ENCODE results near the gene IKZF2. TPM values are rescaled to one million over a fixed set of nuclear protein-coding genes. Genes with fewer than 3 reads are reported as not detected.

Gene IKZF2
- total RNA-seq, 1 experiment from 2014 or later, result 5.2 TPM

- H3F3A ChIP-seq (ENCODE audit: low read length, unreplicated experiment), result peaks cover 7% of the 10 kb centered on the region
- no peaks in the 10 kb centered on the region for H3K9me3 ChIP-seq (ENCODE audit: low read length)
- intact Hi-C loops (cut with micrococcal nuclease), result loop anchor here (2.0 to 5.0 kb wide), 5 partner anchors 32 to 258 kb away; no protein-coding TSS in a partner anchor
- H3K4me3 ChIP-seq (ENCODE audit: low read length), result peak overlapping the region; percentile 91
- ATAC-seq (no peak; the same call in 1 of the 2 replicates), DNase-seq (peak; percentile 81)
- no peaks in the 10 kb centered on the region for H3K27me3 ChIP-seq (ENCODE audit: low read length)
- ChIA-PET CTCF (interaction anchor here (0.6 to 0.9 kb wide), 3 partner anchors 112 to 373 kb away, joined by 4 to 8 read pairs (median 6); no protein-coding TSS in a partner anchor), POLR2A (ENCODE audit: unreplicated experiment) (interaction anchor here (0.5 to 0.7 kb wide), 3 partner anchors 110 to 1174 kb away, joined by 4 to 9 read pairs (median 4); no protein-coding TSS in a partner anchor)
- no peak for TF ChIP-seq CTCF (conservative IDR thresholded peaks at IDR 0.05; ENCODE audit: low read depth, low read length)
- no peak for TF ChIP-seq EZH2phosphoT487 (IDR thresholded peaks at IDR 0.05; ENCODE audit: borderline replicate concordance, low read length)
- no peak for TF ChIP-seq EZH2 (IDR thresholded peaks at IDR 0.05; ENCODE audit: low read length, unreplicated experiment)
- no peaks in the 10 kb centered on the region for H3K9me2 ChIP-seq (replicated peaks; ENCODE audit: low read length)
- peak overlapping the region; percentile 97 for H2AFZ ChIP-seq (ENCODE audit: low read length)
- H3K4me1 ChIP-seq (ENCODE audit: insufficient read depth, low read length), result peaks cover 24% of the 10 kb centered on the region
- peak overlapping the region; percentile 76 for H3K9ac ChIP-seq (ENCODE audit: low read length)
- no peaks in the 10 kb centered on the region for H4K20me1 ChIP-seq (ENCODE audit: low read length)
- H3K79me2 ChIP-seq (ENCODE audit: low read length), result peaks cover 21% of the 10 kb centered on the region
- no peaks in the 10 kb centered on the region for H3K36me3 ChIP-seq (ENCODE audit: low read depth, low read length)
- H3K27ac ChIP-seq (ENCODE audit: low read length), result peak overlapping the region; percentile 72
- BruUV-seq (replicated peaks), result no TSS peak
- peak overlapping the region; percentile 95 for H3K4me2 ChIP-seq (ENCODE audit: low read length)
Observed at GRCh38 chr2:213150315-213151097, 906 bp downstream of the IKZF2 start.

GRCh38 chr2:213149949-213150314, 1.5 kb downstream of the IKZF2 start:
- no peaks in the 10 kb centered on the region for H3K36me3 ChIP-seq (ENCODE audit: low read depth, low read length)
- no peak for ATAC-seq
- intact Hi-C loops (cut with micrococcal nuclease), result loop anchor here (2.0 to 5.0 kb wide), 5 partner anchors 31 to 258 kb away; no protein-coding TSS in a partner anchor
- TF ChIP-seq EZH2 (IDR thresholded peaks at IDR 0.05; ENCODE audit: low read length, unreplicated experiment) (no peak), CTCF (conservative IDR thresholded peaks at IDR 0.05; ENCODE audit: low read depth, low read length) (no peak), EZH2phosphoT487 (IDR thresholded peaks at IDR 0.05; ENCODE audit: borderline replicate concordance, low read length) (no peak)
- POLR2A ChIA-PET (ENCODE audit: unreplicated experiment), result interaction anchor here (0.7 kb wide), 1 partner anchor 532 kb away, joined by 9 read pairs; no protein-coding TSS in a partner anchor
- H3K4me3 ChIP-seq (ENCODE audit: low read length), result peak overlapping the region; percentile 91
- peak overlapping the region; percentile 66 for H3K9ac ChIP-seq (ENCODE audit: low read length)
- no peaks in the 10 kb centered on the region for H3K9me2 ChIP-seq (replicated peaks; ENCODE audit: low read length)
- peak overlapping the region; percentile 91 for H2AFZ ChIP-seq (ENCODE audit: low read length)
- peak overlapping the region; percentile 95 for H3K4me2 ChIP-seq (ENCODE audit: low read length)
- H3K27ac ChIP-seq (ENCODE audit: low read length), result peak overlapping the region; percentile 63
- TSS peak; percentile 51 for BruUV-seq (replicated peaks)
- H3K9me3 ChIP-seq (ENCODE audit: low read length), result no peaks in the 10 kb centered on the region
- peaks cover 24% of the 10 kb centered on the region for H3K4me1 ChIP-seq (ENCODE audit: insufficient read depth, low read length)
- peaks cover 7% of the 10 kb centered on the region for H3F3A ChIP-seq (ENCODE audit: low read length, unreplicated experiment)
- H3K27me3 ChIP-seq (ENCODE audit: low read length), result no peaks in the 10 kb centered on the region
- peaks cover 21% of the 10 kb centered on the region for H3K79me2 ChIP-seq (ENCODE audit: low read length)
- CTCF ChIA-PET, result no interaction called here
- no peaks in the 10 kb centered on the region for H4K20me1 ChIP-seq (ENCODE audit: low read length)
- peak; percentile 8 for DNase-seq

Measured in PC-3 (cell line).